Prostate gland (tissue), 2 donors: ENCODE data around the gene BACE2.

ENCODE experiments used
- POLR2A ChIP-seq: fragments of 450-650 bp; IDR thresholded peaks from one replicate; pipeline ENCODE4 v1.6.1; 2016; ENCODE audit warnings: antibody characterized with exemption, mild to moderate bottlenecking
- POLR2AphosphoS5 ChIP-seq: sonication (generic); formaldehyde crosslinking; IDR thresholded peaks from one replicate; pipeline ENCODE4 v1.6.1; 2017; ENCODE audit warnings: antibody characterized with exemption
- TF ChIP-seq, protein P1 (sequence below), 4 experiments: fragments of 200-600 bp in 2 of 4; fragments of 450-650 bp in 2 of 4; sonication (generic) in 2 of 4; IDR thresholded peaks; 1 replicate in 3 of 4; 2 replicates in 1 of 4; pipeline ENCODE4 v1.5.1; 2016 to 2019; ENCODE audit warnings: antibody characterized with exemption in 4 of 4, mild to moderate bottlenecking in 2 of 4, moderate library complexity in 2 of 4

GRCh38 chr21:41183575-41183974 is 15.6 kb downstream of the BACE2 start:
- TF ChIP-seq, protein P1, sequence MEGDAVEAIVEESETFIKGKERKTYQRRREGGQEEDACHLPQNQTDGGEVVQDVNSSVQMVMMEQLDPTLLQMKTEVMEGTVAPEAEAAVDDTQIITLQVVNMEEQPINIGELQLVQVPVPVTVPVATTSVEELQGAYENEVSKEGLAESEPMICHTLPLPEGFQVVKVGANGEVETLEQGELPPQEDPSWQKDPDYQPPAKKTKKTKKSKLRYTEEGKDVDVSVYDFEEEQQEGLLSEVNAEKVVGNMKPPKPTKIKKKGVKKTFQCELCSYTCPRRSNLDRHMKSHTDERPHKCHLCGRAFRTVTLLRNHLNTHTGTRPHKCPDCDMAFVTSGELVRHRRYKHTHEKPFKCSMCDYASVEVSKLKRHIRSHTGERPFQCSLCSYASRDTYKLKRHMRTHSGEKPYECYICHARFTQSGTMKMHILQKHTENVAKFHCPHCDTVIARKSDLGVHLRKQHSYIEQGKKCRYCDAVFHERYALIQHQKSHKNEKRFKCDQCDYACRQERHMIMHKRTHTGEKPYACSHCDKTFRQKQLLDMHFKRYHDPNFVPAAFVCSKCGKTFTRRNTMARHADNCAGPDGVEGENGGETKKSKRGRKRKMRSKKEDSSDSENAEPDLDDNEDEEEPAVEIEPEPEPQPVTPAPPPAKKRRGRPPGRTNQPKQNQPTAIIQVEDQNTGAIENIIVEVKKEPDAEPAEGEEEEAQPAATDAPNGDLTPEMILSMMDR (IDR thresholded peaks at IDR 0.05) = no peak
- TF ChIP-seq POLR2A (no peak), POLR2AphosphoS5 (no peak)
